A549 (cell line): Measurements from ENCODE around the gene DDX1. TPM values are rescaled to one million over a fixed set of nuclear protein-coding genes. Genes with fewer than 3 reads are reported as not detected.

ENCODE experiments used
- ATAC-seq, 2 experiments: fragments of 200-7000 bp in 1 of 2; fragments of >200 bp in 1 of 2; cut with Nextera tagmentation in 1 of 2; cut with Tn5 transposase in 1 of 2; 3 replicates each; pipeline versions ENCODE4 v1.8.0 to v1.9.1; 2018 to 2020; ENCODE audit warnings: mild to moderate bottlenecking in 1 of 2, moderate library complexity in 1 of 2
- CTCF ChIA-PET: fragments of 300-600 bp; sonication (Branson Sonifier 250); formaldehyde crosslinking; extraction: SDS; loops from one replicate; lab custom pipeline; 2021; ENCODE audit warnings: antibody characterized with exemption, inconsistent platforms; lab: Yijun Ruan, JAX
- POLR2A ChIA-PET: fragments of 350-600 bp; formaldehyde crosslinking; extraction: SDS; loops from one replicate; lab custom pipeline; 2021; ENCODE audit warnings: antibody characterized with exemption, inconsistent platforms; lab: Yijun Ruan, JAX
- DNase-seq, 2 experiments: peaks; one replicate each; pipeline versions ENCODE4 v3.0.0 to v3.0.0-alpha.2; 2011 to 2016; ENCODE audit warnings: low read depth in 1 of 2, low spot score in 1 of 2
- FAIRE-seq: peaks from 2 replicates; lab custom pipeline; 2011; peaks lifted over from hg19 to GRCh38; lab: Jason Lieb, UNC
- H3K27ac ChIP-seq, 2 experiments: fragments of >200 bp; sonication (Bioruptor Twin); formaldehyde crosslinking; 3 replicates each; pipeline ENCODE4 v1.5.1; 2016 to 2017
- H3K4me1 ChIP-seq: fragments of >200 bp; sonication (Bioruptor Twin); formaldehyde crosslinking; 3 replicates; pipeline ENCODE4 v1.6.1; 2016
- H3K4me2 ChIP-seq: fragments of >200 bp; sonication (Bioruptor Twin); formaldehyde crosslinking; 3 replicates; pipeline ENCODE4 v1.6.1; 2016
- H3K4me3 ChIP-seq: fragments of >200 bp; sonication (Bioruptor Twin); formaldehyde crosslinking; 3 replicates; pipeline ENCODE4 v1.5.1; 2016
- H3K9me3 ChIP-seq: fragments of >200 bp; sonication (Bioruptor Twin); formaldehyde crosslinking; 3 replicates; pipeline ENCODE4 v1.6.1; 2016
- BCL3 ChIP-seq: fragments of >200 bp; sonication (Bioruptor Twin); formaldehyde crosslinking; IDR thresholded peaks from 3 replicates; pipeline ENCODE4 v1.6.1; 2016
- BHLHE40 ChIP-seq: IDR thresholded peaks from 2 replicates; pipeline ENCODE4 v1.6.1; 2012; ENCODE audit warnings: low read depth, low read length, inconsistent platforms
- CEBPB ChIP-seq, 2 experiments: fragments of >200 bp in 1 of 2; sonication (Bioruptor Twin) in 1 of 2; formaldehyde crosslinking in 1 of 2; IDR thresholded peaks; 2 replicates each; pipeline ENCODE4 v1.6.1; 2012 to 2016
- CHD2 ChIP-seq: fragments of 150-350 bp; IDR thresholded peaks from 2 replicates; pipeline ENCODE4 v1.6.1; 2014; ENCODE audit warnings: low read length; ENCODE audit not compliant: partially characterized antibody
- ELK1 ChIP-seq: fragments of 150-350 bp; IDR thresholded peaks from 2 replicates; pipeline ENCODE4 v1.6.1; 2014; ENCODE audit warnings: low read depth, mild to moderate bottlenecking, low read length
- ESRRA ChIP-seq: fragments of 150-350 bp; IDR thresholded peaks from 2 replicates; pipeline ENCODE4 v1.6.1; 2014; ENCODE audit warnings: mild to moderate bottlenecking, low read length, borderline replicate concordance
- FOSL2 ChIP-seq, 2 experiments: fragments of 450-650 bp in 1 of 2; fragments of >200 bp in 1 of 2; sonication (Bioruptor Twin) in 1 of 2; formaldehyde crosslinking; IDR thresholded peaks; 2 replicates each; pipeline versions ENCODE4 v1.5.0 to v1.6.1; 2016 to 2020; ENCODE audit warnings: mild to moderate bottlenecking in 1 of 2, moderate library complexity in 1 of 2
- HEYL ChIP-seq: fragments of 250-450 bp; sonication (Bioruptor Pico); IDR thresholded peaks from 2 replicates; pipeline ENCODE4 v1.8.0; 2021; ENCODE audit warnings: mild to moderate bottlenecking, moderate library complexity
- HMGXB4 ChIP-seq: fragments of 250-450 bp; sonication (Bioruptor Pico); IDR thresholded peaks from 2 replicates; pipeline ENCODE4 v1.5.0; 2021; ENCODE audit warnings: mild to moderate bottlenecking, moderate library complexity, borderline replicate concordance
- HOXA7 ChIP-seq: fragments of 250-450 bp; sonication (Bioruptor Pico); IDR thresholded peaks from 2 replicates; pipeline ENCODE4 v1.5.0; 2020; ENCODE audit warnings: mild to moderate bottlenecking, moderate library complexity
- JUN ChIP-seq, 2 experiments: fragments of >200 bp; sonication (Bioruptor Twin); formaldehyde crosslinking; IDR thresholded peaks; 2 replicates in 1 of 2; 3 replicates in 1 of 2; pipeline ENCODE4 v1.6.1; 2016 to 2017
- KDM1A ChIP-seq: fragments of 200-600 bp; sonication (generic); IDR thresholded peaks from 2 replicates; pipeline ENCODE4 v1.6.1; 2016; ENCODE audit warnings: low read depth, mild to moderate bottlenecking
- MAFK ChIP-seq: fragments of 450-650 bp; IDR thresholded peaks from 2 replicates; pipeline ENCODE4 v1.6.1; 2014; ENCODE audit not compliant: partially characterized antibody
- MAZ ChIP-seq: fragments of 150-350 bp; IDR thresholded peaks from 2 replicates; pipeline ENCODE4 v1.6.1; 2014; ENCODE audit warnings: antibody characterized with exemption, low read depth, low read length, borderline replicate concordance
- MYC ChIP-seq: IDR thresholded peaks from 2 replicates; pipeline ENCODE4 v1.6.1; 2012; ENCODE audit warnings: mild to moderate bottlenecking, inconsistent platforms, low read length, improper control_type of control experiment, borderline replicate concordance
- NPAS2 ChIP-seq: fragments of 250-450 bp; sonication (Bioruptor Pico); IDR thresholded peaks from 2 replicates; pipeline ENCODE4 v1.8.0; 2022; ENCODE audit warnings: mild to moderate bottlenecking, moderate library complexity, borderline replicate concordance
- POLR2AphosphoS2 ChIP-seq: conservative IDR thresholded peaks from 2 replicates; pipeline ENCODE4 v1.6.1; 2012; ENCODE audit warnings: low read length, improper control_type of control experiment, inconsistent platforms
- RNF2 ChIP-seq: fragments of 200-600 bp; sonication (generic); IDR thresholded peaks from 2 replicates; pipeline ENCODE4 v1.6.1; 2016; ENCODE audit warnings: low read depth, mild to moderate bottlenecking, antibody characterized with exemption, moderate library complexity, borderline replicate concordance
- SMC3 ChIP-seq: fragments of >200 bp; sonication (Bioruptor Twin); formaldehyde crosslinking; IDR thresholded peaks from 3 replicates; pipeline ENCODE4 v1.6.1; 2018; ENCODE audit warnings: inconsistent platforms
- SREBF2 ChIP-seq: fragments of 450-650 bp; IDR thresholded peaks from 2 replicates; pipeline ENCODE4 v1.6.1; 2014; ENCODE audit warnings: mild to moderate bottlenecking, moderate library complexity
- TFCP2L1 ChIP-seq: fragments of 250-450 bp; sonication (Bioruptor Pico); IDR thresholded peaks from 2 replicates; pipeline ENCODE4 v1.5.0; 2021; ENCODE audit warnings: mild to moderate bottlenecking
- TP53 ChIP-seq: fragments of 250-450 bp; sonication (Bioruptor Pico); IDR thresholded peaks from 2 replicates; pipeline ENCODE4 v1.5.0; 2021; ENCODE audit warnings: mild to moderate bottlenecking, moderate library complexity
- USF2 ChIP-seq: fragments of 450-650 bp; IDR thresholded peaks from 2 replicates; pipeline ENCODE4 v1.6.1; 2014; ENCODE audit warnings: antibody characterized with exemption
- ZC3H11A ChIP-seq: fragments of 450-650 bp; IDR thresholded peaks from 2 replicates; pipeline ENCODE4 v1.6.1; 2014; ENCODE audit warnings: antibody characterized with exemption, mild to moderate bottlenecking
- ZFP36 ChIP-seq: fragments of 450-650 bp; IDR thresholded peaks from 2 replicates; pipeline ENCODE4 v1.6.1; 2014; ENCODE audit warnings: borderline replicate concordance; ENCODE audit not compliant: partially characterized antibody
- ZNF302 ChIP-seq: fragments of 250-450 bp; sonication (Bioruptor Pico); IDR thresholded peaks from 2 replicates; pipeline ENCODE4 v1.9.0; 2021; ENCODE audit warnings: inconsistent platforms, mild to moderate bottlenecking, moderate library complexity
- ZSCAN20 ChIP-seq: fragments of 250-450 bp; sonication (Bioruptor Pico); IDR thresholded peaks from 2 replicates; pipeline ENCODE4 v1.8.0; 2022; ENCODE audit warnings: mild to moderate bottlenecking, moderate library complexity
- WGBS: methylation state at CpG from one replicate; pipeline ENCODE4 v1.1.6; 2017; ENCODE audit errors: missing lambda C conversion rate; 5-methylcytosine and 5-hydroxymethylcytosine counted together
- polyA plus RNA-seq, 4 experiments: library from polyadenylated mRNA; depleted of rRNA in 3 of 4; stranded (reverse); fragments of >200 nt; fragmentation: RNase III in 1 of 4; extraction: RNeasy Plus Mini Kit Qiagen cat#74134 plus additional on column Dnase treatment in 1 of 4; gene quantifications; 2 replicates in 3 of 4; 3 replicates in 1 of 4; pipeline ENCODE4 v1.2.3, GENCODE V29; 2011 to 2017
- TF ChIP-seq, protein P1 (sequence below): fragments of >200 bp; sonication (Bioruptor Twin); formaldehyde crosslinking; IDR thresholded peaks from 2 replicates; pipeline ENCODE4 v1.6.1; 2016
- TF ChIP-seq, protein P2 (sequence below): IDR thresholded peaks from 2 replicates; pipeline ENCODE4 v1.6.1; 2012; ENCODE audit warnings: low read depth, borderline replicate concordance
- TF ChIP-seq, protein P3 (sequence below): fragments of 250-450 bp; sonication (Bioruptor Pico); IDR thresholded peaks from 2 replicates; pipeline ENCODE4 v1.5.0; 2020; ENCODE audit warnings: low read depth, mild to moderate bottlenecking, moderate library complexity

DDX1 gene
- polyA plus RNA-seq, 2 of the 4 experiments (the other 2 are of a cell fraction) = 157 to 214 TPM

DNA sequence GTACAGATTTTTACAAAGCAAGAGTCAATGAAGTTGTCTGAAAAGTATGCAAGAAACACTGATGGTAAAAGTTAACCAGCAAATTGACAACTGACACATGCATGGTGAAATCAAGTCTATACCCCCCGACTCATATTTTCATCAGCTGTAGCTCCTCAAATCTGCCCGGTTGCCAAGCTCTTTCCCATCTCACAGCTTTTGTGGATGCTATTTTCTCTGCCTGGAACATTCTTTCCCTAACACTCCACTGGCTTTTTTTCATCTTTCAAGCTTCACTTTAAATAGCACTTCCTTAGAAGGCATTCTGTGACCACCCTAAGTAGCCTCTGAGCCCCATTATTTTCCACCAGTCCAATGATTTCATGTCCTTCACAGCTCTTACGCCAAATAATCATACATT lies 48.6 kb upstream of the DDX1 start:
- no peak for DNase-seq
- Histone ChIP-seq H3K4me2 (no peak overlapping the region), H3K27ac (no peak overlapping the region), H3K9me3 (no peaks in the 10 kb centered on the region), H3K4me1 (no peaks in the 10 kb centered on the region), H3K4me3 (no peak overlapping the region)
- POLR2A ChIA-PET = no interaction called here
- 93% methylated on average over 3 of the region's 3 CpGs for WGBS
- FAIRE-seq = peak; percentile 23
- CTCF ChIA-PET = no interaction called here
- no peak for TF ChIP-seq KDM1A
- no peak for TF ChIP-seq MAZ
- TF ChIP-seq ZC3H11A = no peak
- TF ChIP-seq ELK1 = no peak
- TF ChIP-seq HEYL (CRISPR knock-in tag) = no peak
- TF ChIP-seq, protein P1, sequence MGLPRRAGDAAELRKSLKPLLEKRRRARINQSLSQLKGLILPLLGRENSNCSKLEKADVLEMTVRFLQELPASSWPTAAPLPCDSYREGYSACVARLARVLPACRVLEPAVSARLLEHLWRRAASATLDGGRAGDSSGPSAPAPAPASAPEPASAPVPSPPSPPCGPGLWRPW = no peak
- TF ChIP-seq POLR2AphosphoS2 = no peak
- TF ChIP-seq, protein P2, sequence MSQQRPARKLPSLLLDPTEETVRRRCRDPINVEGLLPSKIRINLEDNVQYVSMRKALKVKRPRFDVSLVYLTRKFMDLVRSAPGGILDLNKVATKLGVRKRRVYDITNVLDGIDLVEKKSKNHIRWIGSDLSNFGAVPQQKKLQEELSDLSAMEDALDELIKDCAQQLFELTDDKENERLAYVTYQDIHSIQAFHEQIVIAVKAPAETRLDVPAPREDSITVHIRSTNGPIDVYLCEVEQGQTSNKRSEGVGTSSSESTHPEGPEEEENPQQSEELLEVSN = no peak
- no peak for TF ChIP-seq ZNF302 (CRISPR knock-in tag)
- TF ChIP-seq USF2 = no peak
- no peak for TF ChIP-seq CHD2
- no peak for TF ChIP-seq NPAS2 (CRISPR knock-in tag)
- TF ChIP-seq HMGXB4 (CRISPR knock-in tag) = no peak
- no peak for TF ChIP-seq CEBPB (IDR thresholded peaks at IDR 0.05)
- TF ChIP-seq, all 56 proteins: peak for 0
- ATAC-seq = no peak

- CTCF ChIA-PET = no interaction called here
- ATAC-seq (no peak), DNase-seq (no peak), FAIRE-seq (no peak)
- no peak overlapping the region for H3K4me3 ChIP-seq
- H3K9me3 ChIP-seq = no peaks in the 10 kb centered on the region
- no peaks in the 10 kb centered on the region for H3K4me1 ChIP-seq
- H3K4me2 ChIP-seq = no peak overlapping the region
- TF ChIP-seq TFCP2L1 (CRISPR knock-in tag) (no peak), BHLHE40 (no peak), BCL3 (no peak), ESRRA (no peak), MYC (no peak), SMC3 (no peak), SREBF2 (no peak), JUN (IDR thresholded peaks at IDR 0.05) (no peak), MAFK (no peak), USF2 (no peak), ZSCAN20 (CRISPR knock-in tag) (no peak), FOSL2 (IDR thresholded peaks at IDR 0.05) (no peak), FOSL2 (CRISPR knock-in tag; IDR thresholded peaks at IDR 0.05) (no peak), TP53 (no peak), HOXA7 (CRISPR knock-in tag) (no peak), RNF2 (no peak), ZFP36 (no peak)
- TF ChIP-seq, protein P3, sequence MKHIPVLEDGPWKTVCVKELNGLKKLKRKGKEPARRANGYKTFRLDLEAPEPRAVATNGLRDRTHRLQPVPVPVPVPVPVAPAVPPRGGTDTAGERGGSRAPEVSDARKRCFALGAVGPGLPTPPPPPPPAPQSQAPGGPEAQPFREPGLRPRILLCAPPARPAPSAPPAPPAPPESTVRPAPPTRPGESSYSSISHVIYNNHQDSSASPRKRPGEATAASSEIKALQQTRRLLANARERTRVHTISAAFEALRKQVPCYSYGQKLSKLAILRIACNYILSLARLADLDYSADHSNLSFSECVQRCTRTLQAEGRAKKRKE = no peak
- WGBS = 81% methylated on average over 6 of the region's 6 CpGs
- POLR2A ChIA-PET = no interaction called here
- H3K27ac ChIP-seq = no peak overlapping the region
Measured at GRCh38 chr2:15543541-15543940, 48.1 kb upstream of the DDX1 start.
